ENCODE results near the gene FHIT.
"Not testable (repeated sequence)": the region's sequence is repeated elsewhere in the genome, so short reads cannot be mapped to it uniquely, and the experiment has no call there.

Gene FHIT

GRCh38 chr3:61057464-61057863 lies 193.8 kb downstream of the FHIT start:
- no peak for DNase-seq (ENCODE audit: low read depth, low spot score)

GRCh38 chr3:61055447-61055846 lies 195.8 kb downstream of the FHIT start:
- no peak for DNase-seq (ENCODE audit: low read depth, low spot score)

GRCh38 chr3:61053781-61054496 lies 197.3 kb downstream of the FHIT start:
- no peak for DNase-seq (ENCODE audit: low read depth, low spot score)

GRCh38 chr3:61052851-61053250 lies 198.4 kb downstream of the FHIT start:
- no peak for DNase-seq (ENCODE audit: low read depth, low spot score)

- no peak for DNase-seq (ENCODE audit: low read depth, low spot score)
These were observed 199.6 kb downstream of the FHIT start for GRCh38 chr3:61051666-61052065.

- DNase-seq (ENCODE audit: low read depth, low spot score), result not testable (repeated sequence)
These were observed 206.1 kb downstream of the FHIT start for GRCh38 chr3:61045169-61045568.

GRCh38 chr3:61043156-61043555 lies 208.1 kb downstream of the FHIT start:
- no peak for DNase-seq (ENCODE audit: low read depth, low spot score)

- DNase-seq (ENCODE audit: low read depth, low spot score), result no peak
These were observed 210.6 kb downstream of the FHIT start for GRCh38 chr3:61040618-61041017.

- no peak for DNase-seq (ENCODE audit: low read depth, low spot score)
These were observed 215.7 kb downstream of the FHIT start for GRCh38 chr3:61035573-61035972.

- DNase-seq (ENCODE audit: low read depth, low spot score), result no peak
These were observed 218.3 kb downstream of the FHIT start for GRCh38 chr3:61032991-61033390.

- no peak for DNase-seq (ENCODE audit: low read depth, low spot score)
These were observed 219.7 kb downstream of the FHIT start for GRCh38 chr3:61031503-61031902.

- DNase-seq (ENCODE audit: low read depth, low spot score), result peak; percentile 65
These were observed 220.7 kb downstream of the FHIT start for GRCh38 chr3:61030469-61031035.

- DNase-seq (ENCODE audit: low read depth, low spot score), result no peak
These were observed 222.1 kb downstream of the FHIT start for GRCh38 chr3:61029194-61029593.

- DNase-seq (ENCODE audit: low read depth, low spot score), result no peak
These were observed 232.4 kb downstream of the FHIT start for GRCh38 chr3:61018807-61019206.

- not testable (repeated sequence) for DNase-seq (ENCODE audit: low read depth, low spot score)
These were observed 234.2 kb downstream of the FHIT start for GRCh38 chr3:61017028-61017427.

GRCh38 chr3:61015859-61016258 lies 235.4 kb downstream of the FHIT start:
- no peak for DNase-seq (ENCODE audit: low read depth, low spot score)

GRCh38 chr3:61015408-61015807 lies 235.8 kb downstream of the FHIT start:
- peak; percentile 65 for DNase-seq (ENCODE audit: low read depth, low spot score)

- no peak for DNase-seq (ENCODE audit: low read depth, low spot score)
These were observed 242.3 kb downstream of the FHIT start for GRCh38 chr3:61008998-61009380.

- no peak for DNase-seq (ENCODE audit: low read depth, low spot score)
These were observed 242.9 kb downstream of the FHIT start for GRCh38 chr3:61008153-61008997.

GRCh38 chr3:61005591-61005990 lies 245.7 kb downstream of the FHIT start:
- no peak for DNase-seq (ENCODE audit: low read depth, low spot score)

GRCh38 chr3:60998858-60999257 lies 252.4 kb downstream of the FHIT start:
- DNase-seq (ENCODE audit: low read depth, low spot score), result no peak

- peak; percentile 16 for DNase-seq (ENCODE audit: low read depth, low spot score)
These were observed 258.9 kb downstream of the FHIT start for GRCh38 chr3:60992395-60992794.

- no peak for DNase-seq (ENCODE audit: low read depth, low spot score)
These were observed 260.9 kb downstream of the FHIT start for GRCh38 chr3:60990442-60990730.

All from astrocyte of the hippocampus (primary cell).